Effector memory CD4-positive, alpha-beta T cell (primary cell): ENCODE measurements around the gene PSMD4.

Experiments
- DNase-seq, 3 donors: peaks; one replicate each; pipeline ENCODE4 v3.0.0-alpha.2; 2020
- H3K27ac ChIP-seq: 2 replicates; pipeline ENCODE4 v1.7.0; 2013; ENCODE audit warnings: mild to moderate bottlenecking, low read length, moderate library complexity; ENCODE audit not compliant: insufficient read depth, poor library complexity, severe bottlenecking
- H3K27me3 ChIP-seq: replicated peaks from 2 replicates; pipeline ENCODE4 v1.7.0; 2013; ENCODE audit warnings: mild to moderate bottlenecking, low read length; ENCODE audit not compliant: insufficient read depth, control insufficient read depth, poor library complexity, severe bottlenecking
- H3K36me3 ChIP-seq: 2 replicates; pipeline ENCODE4 v1.7.0; 2013; ENCODE audit warnings: mild to moderate bottlenecking, low read length, moderate library complexity; ENCODE audit not compliant: control insufficient read depth, insufficient read depth
- H3K4me1 ChIP-seq: 2 replicates; pipeline ENCODE4 v1.7.0; 2013; ENCODE audit warnings: low read length, mild to moderate bottlenecking; ENCODE audit not compliant: control insufficient read depth, insufficient read depth, poor library complexity, severe bottlenecking
- H3K4me3 ChIP-seq: 2 replicates; pipeline ENCODE4 v1.7.0; 2013; ENCODE audit warnings: low read length, low read depth, mild to moderate bottlenecking; ENCODE audit not compliant: insufficient read depth, poor library complexity, severe bottlenecking
- H3K9me3 ChIP-seq: 2 replicates; pipeline ENCODE4 v1.7.0; 2013; ENCODE audit warnings: mild to moderate bottlenecking, low read length, moderate library complexity; ENCODE audit not compliant: control insufficient read depth

Gene PSMD4

GRCh38 chr1:151238467-151238739 lies 16.1 kb upstream of the PSMD4 start:
- no peak for DNase-seq
- Histone ChIP-seq H3K4me3 (no peak overlapping the region), H3K36me3 (peaks cover 92% of the 10 kb centered on the region), H3K27ac (no peak overlapping the region), H3K9me3 (no peaks in the 10 kb centered on the region), H3K4me1 (no peaks in the 10 kb centered on the region), H3K27me3 (no peaks in the 10 kb centered on the region)

- Histone ChIP-seq H3K27me3 (no peaks in the 10 kb centered on the region), H3K4me1 (no peaks in the 10 kb centered on the region), H3K9me3 (no peaks in the 10 kb centered on the region), H3K27ac (no peak overlapping the region), H3K4me3 (no peak overlapping the region), H3K36me3 (peaks cover 85% of the 10 kb centered on the region)
- DNase-seq: no peak
Measured at GRCh38 chr1:151242442-151242841, 12.1 kb upstream of the PSMD4 start.

- Histone ChIP-seq H3K27ac (no peak overlapping the region), H3K9me3 (no peaks in the 10 kb centered on the region), H3K36me3 (peaks cover 80% of the 10 kb centered on the region), H3K4me3 (no peak overlapping the region), H3K4me1 (no peaks in the 10 kb centered on the region), H3K27me3 (no peaks in the 10 kb centered on the region)
- DNase-seq: no peak
Measured at GRCh38 chr1:151243683-151244216, 10.8 kb upstream of the PSMD4 start.

GRCh38 chr1:151246786-151247185 lies 7.7 kb upstream of the PSMD4 start:
- H3K9me3 ChIP-seq: no peaks in the 10 kb centered on the region
- DNase-seq: no peak
- peaks cover 59% of the 10 kb centered on the region for H3K36me3 ChIP-seq
- H3K27me3 ChIP-seq: no peaks in the 10 kb centered on the region
- no peaks in the 10 kb centered on the region for H3K4me1 ChIP-seq
- H3K4me3 ChIP-seq: no peak overlapping the region
- H3K27ac ChIP-seq: no peak overlapping the region

- no peaks in the 10 kb centered on the region for H3K27me3 ChIP-seq
- peaks cover 8% of the 10 kb centered on the region for H3K4me1 ChIP-seq
- no peaks in the 10 kb centered on the region for H3K9me3 ChIP-seq
- H3K36me3 ChIP-seq: peaks cover 16% of the 10 kb centered on the region
- peak; percentile 7 to 45 (median 27) for DNase-seq
- H3K4me3 ChIP-seq: no peak overlapping the region
- no peak overlapping the region for H3K27ac ChIP-seq
Measured at GRCh38 chr1:151251656-151252470, 2.7 kb upstream of the PSMD4 start.

GRCh38 chr1:151255381-151255780 lies 847 bp downstream of the PSMD4 start:
- Histone ChIP-seq H3K4me3 (peak overlapping the region; percentile 73), H3K36me3 (no peaks in the 10 kb centered on the region), H3K4me1 (peaks cover 8% of the 10 kb centered on the region), H3K9me3 (no peaks in the 10 kb centered on the region), H3K27ac (peak overlapping the region; percentile 68), H3K27me3 (no peaks in the 10 kb centered on the region)
- DNase-seq: no peak

GRCh38 chr1:151259351-151259750 lies 4.8 kb downstream of the PSMD4 start:
- H3K27me3 ChIP-seq: no peaks in the 10 kb centered on the region

GRCh38 chr1:151265446-151266236 lies 11.1 kb downstream of the PSMD4 start:
- no peak for DNase-seq
- Histone ChIP-seq H3K27ac (no peak overlapping the region), H3K27me3 (no peaks in the 10 kb centered on the region), H3K4me1 (no peaks in the 10 kb centered on the region), H3K4me3 (no peak overlapping the region), H3K9me3 (no peaks in the 10 kb centered on the region), H3K36me3 (peaks cover 49% of the 10 kb centered on the region)

More at GRCh38 chr1:151259351-151259750, 4.8 kb downstream of the PSMD4 start:
- Histone ChIP-seq H3K9me3 (no peaks in the 10 kb centered on the region), H3K27ac (no peak overlapping the region), H3K4me1 (peaks cover 8% of the 10 kb centered on the region), H3K4me3 (no peak overlapping the region), H3K36me3 (peaks cover 18% of the 10 kb centered on the region)
- DNase-seq: no peak

- no peaks in the 10 kb centered on the region for H3K27me3 ChIP-seq
- no peak for DNase-seq
- no peak overlapping the region for H3K4me3 ChIP-seq
- peaks cover 49% of the 10 kb centered on the region for H3K36me3 ChIP-seq
- H3K27ac ChIP-seq: no peak overlapping the region
- H3K9me3 ChIP-seq: no peaks in the 10 kb centered on the region
- no peaks in the 10 kb centered on the region for H3K4me1 ChIP-seq
Measured at GRCh38 chr1:151266315-151266714, 11.8 kb downstream of the PSMD4 start.

- peaks cover 46% of the 10 kb centered on the region for H3K36me3 ChIP-seq
Measured at GRCh38 chr1:151266821-151267220, 12.3 kb downstream of the PSMD4 start.

More at GRCh38 chr1:151266821-151267220, 12.3 kb downstream of the PSMD4 start:
- H3K27me3 ChIP-seq: no peaks in the 10 kb centered on the region
- no peaks in the 10 kb centered on the region for H3K9me3 ChIP-seq
- no peaks in the 10 kb centered on the region for H3K4me1 ChIP-seq
- no peak overlapping the region for H3K27ac ChIP-seq
- no peak for DNase-seq
- H3K4me3 ChIP-seq: no peak overlapping the region
